Adrenal gland (tissue), 12 donors: ENCODE results near the gene ITPR1. TPM values are rescaled to one million over a fixed set of nuclear protein-coding genes. Genes with fewer than 3 reads are reported as not detected.

Source experiments
- DNase-seq, 7 donors: peaks; one replicate each; pipeline ENCODE4 v3.0.0-alpha.2; 2019 to 2020
- H3K27ac ChIP-seq, 5 donors: fragments of 200-600 bp; sonication (generic) in 4 of 5; 1 replicate in 3 of 5; 2 replicates in 2 of 5; pipeline versions ENCODE4 v1.5.1 to v1.8.0; 2016 to 2020; ENCODE audit warnings: mild to moderate bottlenecking in 1 of 5
- H3K27me3 ChIP-seq: fragments of 200-600 bp; 2 replicates; pipeline ENCODE4 v1.8.0; 2021
- H3K36me3 ChIP-seq, 2 donors: fragments of 200-600 bp; replicated peaks in 1 of 2; 1 replicate in 1 of 2; 2 replicates in 1 of 2; pipeline versions ENCODE4 v1.5.1 to v1.8.0; 2018 to 2022
- H3K4me1 ChIP-seq, 2 donors: fragments of 200-600 bp; replicated peaks in 1 of 2; 1 replicate in 1 of 2; 2 replicates in 1 of 2; pipeline versions ENCODE4 v1.5.1 to v1.8.0; 2018 to 2021
- H3K4me3 ChIP-seq, 4 donors: fragments of 200-600 bp; sonication (generic) in 3 of 4; one replicate each; pipeline ENCODE4 v1.5.1; 2016 to 2018
- H3K9me3 ChIP-seq, 3 donors: fragments of 200-600 bp; sonication (generic) in 1 of 3; replicated peaks in 1 of 3; 1 replicate in 2 of 3; 2 replicates in 1 of 3; pipeline versions ENCODE4 v1.5.1 to v1.8.0; 2016 to 2021
- CTCF ChIP-seq, 6 experiments: fragments of 450-650 bp in 4 of 6; fragments of 200-600 bp in 2 of 6; sonication (generic) in 1 of 6; IDR thresholded peaks; 1 replicate in 5 of 6; 2 replicates in 1 of 6; pipeline versions ENCODE4 v1.5.1 to v1.8.0; 2016 to 2021; ENCODE audit warnings: antibody characterized with exemption in 6 of 6, mild to moderate bottlenecking in 2 of 6, moderate library complexity in 1 of 6
- POLR2A ChIP-seq, 2 donors: fragments of 450-650 bp; IDR thresholded peaks; one replicate each; pipeline ENCODE4 v1.6.1; 2017; ENCODE audit warnings: antibody characterized with exemption in 2 of 2, mild to moderate bottlenecking in 2 of 2, moderate library complexity in 1 of 2
- WGBS, 4 donors: extraction: QIAGEN DNeasy Blood & Tissue Kit in 2 of 4; methylation state at CpG; one replicate each; pipeline versions ENCODE4 v1.1.5 to v1.1.7; 2013 to 2017; 5-methylcytosine and 5-hydroxymethylcytosine counted together
- intact Hi-C, 2 donors: fragments of 100-400 bp; cut with DNase I; formaldehyde crosslinking; loops; one replicate each; pipeline versions ENCODE4 v1.14.1 to v1.15.0; 2022 to 2023
- polyA plus RNA-seq, 3 donors: library from polyadenylated mRNA; stranded (reverse); fragments of 200-250 nt in 2 of 3; fragments of 350-450 nt in 1 of 3; fragmentation: Illumina TruSeq in 1 of 3; extraction: RNeasy Lipid Tissue Mini Kit (QIAGEN cat#74804) in 1 of 3; gene quantifications; one replicate each; pipeline ENCODE4 v1.2.3, GENCODE V29; 2013 to 2014
- total RNA-seq, 9 donors: library from RNA; depleted of rRNA in 4 of 9; stranded (reverse); fragments of >200 nt in 4 of 9; fragments of 120-200 nt in 1 of 9; fragmentation: NEBNext Ultra II Directional in 1 of 9; extraction: Animal tissue kit (Norgen Biotek cat#: 25700) in 1 of 9; gene quantifications; one replicate each; pipeline versions ENCODE4 v1.1.0 to v1.2.4, GENCODE V29; 2013 to 2023
- donor health status: healthy with polysubstance abuse.
- donor health status: Bipolar disorder and iron deficiency.
- donor health status: DM: yes; HTN: yes; CAD: no.
- donor health status: DM: no; HTN: no; CAD: no.
- donor health status: DM: no; HTN: no; CAD: no.
- donor health status: DM: yes; HTN: yes; CAD: no.

Gene ITPR1
- total and polyA plus RNA-seq, 12 donors = 21.6 to 198 (median 76.6) TPM

DNA sequence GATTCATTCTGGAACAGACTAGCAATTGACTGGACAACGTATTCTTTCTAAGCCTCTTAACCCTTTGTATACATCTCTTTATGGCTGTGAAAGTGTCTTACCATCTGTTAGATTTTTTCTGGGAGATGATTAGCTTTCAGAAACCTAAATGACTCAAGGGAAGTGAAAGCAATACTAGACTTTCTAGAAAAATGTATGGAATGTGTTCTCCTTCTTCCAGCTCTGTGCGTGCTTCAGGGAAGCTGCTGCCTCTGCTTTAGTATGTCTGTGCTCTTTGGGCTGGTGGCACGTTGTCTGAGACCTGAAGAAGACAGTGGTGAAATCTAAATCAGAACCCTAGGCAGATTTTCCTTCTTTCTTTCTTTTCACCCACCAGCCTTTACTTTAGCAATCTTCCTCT lies 89.5 kb downstream of the ITPR1 start:
- Histone ChIP-seq H3K9me3 (no peaks in the 10 kb centered on the region), H3K4me3 (no peak overlapping the region), H3K27ac (peak overlapping the region in 4 of 5 donors; percentile 34 to 77 (median 54)), H3K36me3 (no peaks in the 10 kb centered on the region), H3K4me1 (peaks cover 33 to 66% of the 10 kb centered on the region in 2 donors), H3K27me3 (no peaks in the 10 kb centered on the region)
- intact Hi-C loops = no loop called here
- DNase-seq = no peak
- WGBS, 4 donors = 38 to 58% (median 50%) methylated on average over 3 of the region's 3 CpGs
- no peak for TF ChIP-seq POLR2A (IDR thresholded peaks at IDR 0.05)
- TF ChIP-seq CTCF (IDR thresholded peaks at IDR 0.05) = no peak

- intact Hi-C loops = no loop called here
- Histone ChIP-seq H3K27me3 (no peaks in the 10 kb centered on the region), H3K27ac (peak overlapping the region in 4 of 5 donors; percentile 34 to 77 (median 54)), H3K4me1 (peaks cover 38 to 74% of the 10 kb centered on the region in 2 donors), H3K9me3 (no peaks in the 10 kb centered on the region), H3K36me3 (no peaks in the 10 kb centered on the region), H3K4me3 (no peak overlapping the region)
- 30 to 38% (median 32%) methylated on average over 6 of the region's 6 CpGs for whole genome bisulfite sequencing, 4 donors
- TF ChIP-seq CTCF (IDR thresholded peaks at IDR 0.05) = no peak
- peak in 4 of 7 donors; percentile 37 to 56 (median 47) for DNase-seq
Observed at GRCh38 chr3:4583416-4583815, 90.3 kb downstream of the ITPR1 start.

- Histone ChIP-seq H3K4me3 (peak overlapping the region in 1 of 4 donors; percentile 31), H3K36me3 (no peaks in the 10 kb centered on the region), H3K9me3 (no peaks in the 10 kb centered on the region), H3K27ac (peak overlapping the region in 2 of 5 donors; percentile 69 to 77), H3K4me1 (peaks cover 41 to 80% of the 10 kb centered on the region in 2 donors), H3K27me3 (no peaks in the 10 kb centered on the region)
- peak in 1 of 7 donors; percentile 26 for DNase-seq
- WGBS, 4 donors = 47 to 56% (median 51%) methylated on average over 12 of the region's 12 CpGs
- TF ChIP-seq CTCF (IDR thresholded peaks at IDR 0.05) (peak in 1 of 6 experiments; percentile 10), POLR2A (IDR thresholded peaks at IDR 0.05) (no peak)
- intact Hi-C loops = no loop called here
Observed at GRCh38 chr3:4584456-4585249, 91.5 kb downstream of the ITPR1 start.

DNA sequence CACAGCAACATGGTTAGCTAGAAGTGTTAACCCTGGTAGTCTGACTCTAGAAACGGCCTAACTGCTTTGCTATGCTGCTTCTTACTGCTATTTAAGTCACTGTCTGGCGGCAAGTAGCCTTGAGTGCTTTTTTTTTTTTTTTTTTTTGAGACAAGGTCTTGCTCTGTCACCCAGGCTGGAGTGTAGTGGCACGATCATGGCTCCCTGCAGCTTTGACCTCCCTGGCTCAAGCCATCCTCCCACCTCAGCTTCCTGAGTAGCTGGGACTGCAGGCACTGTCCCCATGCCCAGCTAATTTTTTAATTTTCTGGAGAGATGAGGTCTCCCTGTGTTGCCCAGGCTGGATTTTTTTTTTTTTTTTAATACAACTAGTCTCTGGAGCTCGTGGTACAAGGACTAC lies 93.2 kb downstream of the ITPR1 start:
- Histone ChIP-seq H3K4me3 (no peak overlapping the region), H3K9me3 (no peaks in the 10 kb centered on the region), H3K36me3 (no peaks in the 10 kb centered on the region), H3K27me3 (no peaks in the 10 kb centered on the region), H3K4me1 (peaks cover 39 to 69% of the 10 kb centered on the region in 2 donors), H3K27ac (peak overlapping the region in 2 of 5 donors; percentile 40 to 66)
- TF ChIP-seq POLR2A (IDR thresholded peaks at IDR 0.05) (no peak), CTCF (IDR thresholded peaks at IDR 0.05) (no peak)
- peak in 4 of 7 donors; percentile 43 to 60 (median 54) for DNase-seq
- intact Hi-C loops = no loop called here
- WGBS, 4 donors = 43 to 48% (median 45%) methylated on average over 4 of the region's 4 CpGs
